GM18907 (cell line): ENCODE results near the gene TUBAL3.
"Not testable (repeated sequence)": the region's sequence is repeated elsewhere in the genome, so short reads cannot be mapped to it uniquely, and the experiment has no call there.

Experiments used
- ATAC-seq: cut with Tn5 transposase; IDR thresholded peaks from one replicate; pipeline ENCODE4 v1.9.1; 2021; ENCODE audit warnings: mild to moderate bottlenecking, moderate library complexity; ENCODE audit not compliant: unreplicated experiment

The TUBAL3 gene

DNA sequence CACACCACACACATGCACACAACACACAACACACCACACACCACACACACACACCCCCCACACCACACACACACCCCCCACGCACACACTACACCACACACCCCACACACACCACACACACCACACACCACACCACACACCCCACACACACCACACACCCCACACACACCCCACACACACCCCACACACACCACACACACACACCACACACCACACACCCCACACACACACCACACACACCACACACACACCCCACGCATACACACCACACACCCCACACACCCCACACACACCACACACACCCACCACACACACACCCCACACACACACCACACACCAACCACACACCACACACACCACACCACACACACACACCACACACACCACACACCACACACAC lies 23.4 kb downstream of the TUBAL3 start:
- ATAC-seq = no peak

- ATAC-seq = not testable (repeated sequence)
Observed at GRCh38 chr10:5380395-5380794, 24.2 kb downstream of the TUBAL3 start.

- ATAC-seq = not testable (repeated sequence)
Observed at GRCh38 chr10:5379202-5379601, 25.4 kb downstream of the TUBAL3 start.

DNA sequence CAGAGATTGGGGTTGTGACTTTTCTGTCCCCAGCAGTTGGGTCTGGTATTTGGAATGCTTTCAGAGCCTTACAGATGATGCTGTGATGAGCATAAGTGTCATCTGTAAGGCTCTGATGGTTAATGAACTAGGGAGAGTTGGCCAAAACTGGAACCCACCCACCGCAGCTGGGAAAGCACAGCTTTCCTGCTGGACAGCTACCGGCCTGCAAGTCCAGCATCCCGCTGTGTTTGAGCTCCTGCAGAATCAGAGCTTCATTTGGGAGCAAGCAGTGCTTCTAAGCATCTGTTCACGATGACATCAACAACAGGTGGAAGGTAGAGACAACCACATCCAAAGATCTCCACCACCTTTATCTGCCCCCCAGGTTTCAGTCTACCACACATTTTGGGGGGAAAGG lies 28.2 kb downstream of the TUBAL3 start:
- ATAC-seq = no peak

GRCh38 chr10:5373891-5374611 lies 30.6 kb downstream of the TUBAL3 start:
- ATAC-seq = no peak

GRCh38 chr10:5373307-5373706 lies 31.3 kb downstream of the TUBAL3 start:
- ATAC-seq = no peak

DNA sequence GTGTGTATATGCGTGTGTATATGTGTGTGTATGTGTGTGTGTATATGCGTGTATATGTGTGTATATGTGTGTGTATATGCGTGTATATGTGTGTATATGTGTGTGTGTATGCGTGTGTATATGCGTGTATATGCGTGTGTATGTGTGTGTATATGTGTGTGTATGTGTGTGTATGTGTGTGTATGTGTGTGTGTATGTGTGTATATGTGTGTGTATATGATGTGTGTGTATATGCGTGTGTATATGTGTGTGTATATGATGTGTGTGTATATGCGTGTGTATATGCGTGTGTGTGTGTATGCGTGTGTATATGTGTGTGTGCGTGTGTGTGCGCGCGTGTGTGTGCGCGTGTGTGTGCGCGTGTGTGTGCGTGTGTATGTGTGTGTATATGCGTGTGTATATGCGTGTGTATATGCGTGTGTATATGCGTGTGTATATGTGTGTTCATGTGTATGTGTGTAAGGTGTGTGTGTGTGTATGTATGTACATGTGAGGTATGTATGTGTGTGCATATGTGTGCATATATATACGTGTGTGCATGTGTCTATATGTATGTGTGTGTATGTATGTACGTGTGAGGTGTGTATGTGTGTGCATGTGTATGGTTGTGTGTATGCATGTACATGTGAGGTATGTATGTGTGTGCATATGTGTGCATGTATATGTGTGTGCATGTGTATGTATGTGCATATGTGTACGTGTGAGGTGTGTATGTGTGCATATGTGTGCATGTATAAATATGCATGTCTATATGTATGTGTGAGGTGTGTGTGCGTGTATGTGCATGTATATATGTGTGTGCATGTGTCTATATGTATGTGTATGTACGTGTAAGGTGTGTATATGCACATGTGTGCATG lies 33.9 kb downstream of the TUBAL3 start:
- no peak for ATAC-seq

- ATAC-seq = no peak
Observed at GRCh38 chr10:5369362-5370158, 35.1 kb downstream of the TUBAL3 start.

GRCh38 chr10:5365928-5366327 lies 38.7 kb downstream of the TUBAL3 start:
- ATAC-seq = no peak

DNA sequence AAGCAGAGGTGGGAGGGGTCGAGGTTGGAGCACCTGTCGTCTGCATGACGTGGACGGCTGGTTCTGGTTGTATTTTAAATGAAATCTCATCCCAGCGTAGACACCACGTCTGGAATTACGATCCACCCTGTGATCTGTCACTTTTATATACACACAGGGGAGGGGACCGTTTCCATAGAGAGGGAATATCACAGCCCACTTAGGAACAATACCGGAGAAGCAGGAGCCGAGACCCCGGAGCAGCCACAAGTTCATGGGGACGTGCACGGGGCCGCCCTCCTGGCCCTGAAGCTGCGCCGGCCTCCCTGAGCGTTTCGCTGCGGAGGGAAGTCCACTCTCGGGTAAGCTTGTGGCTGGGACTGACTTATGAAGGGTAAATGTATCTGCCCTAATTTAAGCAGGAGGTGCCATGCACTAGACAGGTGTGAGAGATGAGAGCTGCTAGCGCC lies 39.7 kb downstream of the TUBAL3 start, which contains the start of gene UCN3:
TSS of gene UCN3 (plus strand) at position 77 of the 449 bp plus-strand sequence. CDS start 8,755 bp downstream, outside the sequence.
- no peak for ATAC-seq

- no peak for ATAC-seq
Observed at GRCh38 chr10:5364374-5364773, 40.3 kb downstream of the TUBAL3 start.

DNA sequence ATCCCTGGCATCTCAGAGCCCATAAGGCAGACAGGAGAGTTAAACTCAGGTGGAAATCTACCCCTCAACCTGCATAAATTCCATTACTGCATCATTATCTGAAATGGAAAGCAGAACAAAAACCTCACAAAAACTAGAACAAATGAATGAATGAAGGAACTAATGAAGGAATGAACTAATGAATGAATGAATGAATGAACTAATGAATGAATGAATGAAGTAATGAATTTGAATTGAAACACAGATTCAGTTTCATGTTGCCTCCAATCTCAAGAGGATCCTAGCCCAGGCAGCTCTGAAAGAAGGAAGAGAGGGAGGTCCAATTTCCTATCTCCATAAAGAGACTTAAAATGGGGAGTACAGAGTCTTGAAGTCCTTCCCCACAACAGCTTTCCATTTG lies 41.8 kb downstream of the TUBAL3 start:
- no peak for ATAC-seq

- no peak for ATAC-seq
Observed at GRCh38 chr10:5361966-5362365, 42.7 kb downstream of the TUBAL3 start.

DNA sequence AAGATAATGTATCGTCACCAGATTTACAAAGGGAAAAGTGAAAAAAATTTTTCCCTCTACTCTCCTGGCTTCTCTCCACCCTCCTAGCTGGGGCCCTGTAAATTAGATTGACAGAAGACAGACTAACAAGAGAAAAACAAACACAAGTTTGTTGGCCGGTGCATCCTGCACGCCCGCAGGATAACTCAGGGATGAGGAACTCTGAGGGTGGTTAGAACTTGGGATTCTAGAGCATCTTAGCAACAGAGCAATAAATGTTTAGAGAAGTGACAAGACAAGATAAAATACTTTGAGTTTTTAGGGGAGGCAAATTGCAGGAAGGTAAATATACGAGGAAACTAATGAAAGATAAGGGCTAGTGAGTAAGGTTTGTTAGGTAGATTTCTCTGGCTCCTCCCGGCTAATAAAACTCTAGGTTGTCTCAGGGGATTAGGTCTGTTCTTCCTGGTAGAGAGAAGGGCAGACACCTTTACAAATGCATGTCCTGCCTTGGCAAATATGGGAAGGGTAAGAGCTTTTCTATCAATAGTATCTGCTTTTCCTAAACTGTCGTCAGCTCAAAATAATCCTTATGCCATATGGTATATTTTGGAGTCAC lies 44.2 kb downstream of the TUBAL3 start:
- no peak for ATAC-seq

GRCh38 chr10:5356302-5356763 lies 48.3 kb downstream of the TUBAL3 start:
- ATAC-seq = no peak

GRCh38 chr10:5355594-5356301 lies 48.9 kb downstream of the TUBAL3 start:
- no peak for ATAC-seq

DNA sequence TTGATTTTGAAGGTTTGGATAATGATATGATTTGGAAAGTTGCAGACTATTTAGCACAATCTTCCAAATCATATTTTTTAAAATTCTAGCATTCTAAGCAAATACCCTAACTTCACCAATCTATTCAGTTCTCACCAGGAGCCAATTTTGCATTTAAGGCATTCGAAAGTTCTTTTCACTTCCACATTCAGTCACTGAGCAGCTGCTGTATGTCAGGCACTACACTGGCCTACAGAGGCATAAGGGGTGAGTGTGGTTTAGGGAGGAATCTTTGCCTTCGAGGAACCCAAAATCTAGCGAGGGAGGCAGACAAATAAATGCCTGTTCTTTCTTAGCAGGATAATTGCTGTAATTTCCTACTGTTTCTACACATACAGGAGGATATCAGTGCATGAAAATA lies 50.6 kb downstream of the TUBAL3 start:
- no peak for ATAC-seq

GRCh38 chr10:5349362-5349761 lies 55.3 kb downstream of the TUBAL3 start:
- ATAC-seq = no peak

GRCh38 chr10:5346881-5347280 lies 57.7 kb downstream of the TUBAL3 start:
- no peak for ATAC-seq

DNA sequence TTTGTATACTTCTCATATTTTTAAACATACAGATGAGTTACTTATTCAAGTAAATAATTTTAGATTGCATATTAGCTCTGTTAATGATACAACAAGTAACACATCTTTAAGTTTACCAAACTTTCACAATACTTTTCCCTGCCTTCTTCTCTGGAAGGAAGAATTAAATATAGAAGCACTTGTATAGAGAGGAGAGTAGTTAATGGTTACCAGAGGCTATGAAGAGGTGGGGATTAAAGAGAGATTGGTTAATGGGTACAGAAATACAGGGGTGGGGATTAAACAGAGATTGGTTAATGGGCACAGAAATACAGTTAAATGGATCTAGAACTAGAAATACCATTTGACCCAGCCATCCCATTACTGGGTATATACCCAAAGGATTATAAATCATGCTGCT lies 59.9 kb downstream of the TUBAL3 start:
- no peak for ATAC-seq
